Activated B cell treated with CpG ODN at 0.5 μM for 24 hours (primary cell): ENCODE data around the gene VSIG10L. TPM values are rescaled to one million over a fixed set of nuclear protein-coding genes. Genes with fewer than 3 reads are reported as not detected.

Experiments used
- ATAC-seq: fragments of 200-7000 bp; cut with Tn5 transposase; one replicate; pipeline ENCODE4 v1.10.0; 2021; ENCODE audit warnings: low read depth, mild to moderate bottlenecking, moderate library complexity
- CTCF ChIA-PET: fragments of 350-600 bp; sonication (Branson Sonifier 250); formaldehyde crosslinking; loops from one replicate; lab custom pipeline; 2021; ENCODE audit warnings: antibody characterized with exemption; lab: Charles Lee
- POLR2A ChIA-PET: fragments of 350-600 bp; sonication (Branson Sonifier 250); formaldehyde crosslinking; loops from one replicate; lab custom pipeline; 2021; ENCODE audit warnings: antibody characterized with exemption; lab: Charles Lee
- DNase-seq: peaks from one replicate; pipeline ENCODE4 v3.0.0; 2022
- H3K27ac Mint-ChIP-seq: one replicate; pipeline ENCODE4 v1.8.0; 2020; ENCODE audit warnings: mixed read lengths
- H3K27me3 Mint-ChIP-seq: one replicate; pipeline ENCODE4 v1.8.0; 2021; ENCODE audit warnings: mixed read lengths
- H3K36me3 Mint-ChIP-seq: one replicate; pipeline ENCODE4 v1.8.0; 2021; ENCODE audit warnings: low read depth, mixed read lengths
- H3K4me1 Mint-ChIP-seq: one replicate; pipeline ENCODE4 v1.8.0; 2021; ENCODE audit warnings: mixed read lengths
- H3K4me3 Mint-ChIP-seq: one replicate; pipeline ENCODE4 v1.8.0; 2020; ENCODE audit warnings: mild to moderate bottlenecking, mixed read lengths
- H3K9me3 Mint-ChIP-seq: one replicate; pipeline ENCODE4 v1.8.0; 2020; ENCODE audit warnings: mixed read lengths
- intact Hi-C: fragments of 100-400 bp; cut with micrococcal nuclease; formaldehyde crosslinking; loops from one replicate; pipeline ENCODE4 v1.15.1; 2024
- total RNA-seq: library from RNA; stranded (reverse); gene quantifications from 2 replicates; pipeline ENCODE4 v1.2.3, GENCODE V29; 2022
- TF ChIP-seq, protein P1 (sequence below): fragments of 200-600 bp; IDR thresholded peaks from one replicate; pipeline ENCODE4 v1.8.0; 2022; ENCODE audit warnings: antibody characterized with exemption, mild to moderate bottlenecking

Gene VSIG10L
- total RNA-seq, result 0.95 and 0.98 TPM in 2 replicates

DNA sequence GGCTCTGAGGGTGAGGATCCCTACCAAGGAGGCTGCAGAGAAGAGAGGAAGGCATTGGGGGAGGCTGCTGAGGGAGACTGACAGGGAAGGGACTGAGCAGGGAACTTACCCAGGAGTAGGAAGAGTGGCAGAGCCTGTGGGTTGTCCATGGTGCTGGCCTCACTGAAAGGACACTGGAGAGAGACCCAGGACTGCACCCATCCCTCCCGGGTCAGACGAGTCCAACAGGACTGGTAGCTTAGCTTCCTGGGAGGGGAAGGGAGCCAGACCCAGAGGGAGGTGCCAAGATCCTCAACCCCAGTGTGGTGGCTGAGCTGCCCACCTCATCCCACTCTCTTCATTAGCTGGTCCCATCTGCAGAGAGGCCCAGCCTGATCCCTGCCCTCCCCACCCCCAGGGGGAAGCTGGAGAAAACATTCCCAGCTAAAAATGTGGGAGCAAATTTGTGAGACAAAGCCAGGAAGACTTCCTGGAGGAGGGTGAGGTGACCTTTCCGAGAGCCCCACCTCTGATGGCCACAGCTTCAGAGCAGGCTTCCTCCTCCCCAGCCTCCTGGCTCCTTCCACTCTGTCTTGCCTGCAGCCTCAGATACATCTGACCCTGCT is at the start of gene VSIG10L:
VSIG10L (minus strand) TSS at position 164 of the 605 bp plus-strand sequence; CDS start at position 149, 15 bp downstream.
- ChIA-PET CTCF (interaction anchor here (0.7 to 2.1 kb wide), 2 partner anchors 75 to 80 kb away, joined by 3 to 5 read pairs; partner anchors contain the start of gene SIGLEC10), POLR2A (interaction anchor here (0.8 to 4.9 kb wide), 3 partner anchors 25 to 76 kb away, joined by 3 to 49 read pairs (median 3); partner anchors contain the start of gene SIGLEC10)
- intact Hi-C loops, result no loop called here
- TF ChIP-seq, protein P1, sequence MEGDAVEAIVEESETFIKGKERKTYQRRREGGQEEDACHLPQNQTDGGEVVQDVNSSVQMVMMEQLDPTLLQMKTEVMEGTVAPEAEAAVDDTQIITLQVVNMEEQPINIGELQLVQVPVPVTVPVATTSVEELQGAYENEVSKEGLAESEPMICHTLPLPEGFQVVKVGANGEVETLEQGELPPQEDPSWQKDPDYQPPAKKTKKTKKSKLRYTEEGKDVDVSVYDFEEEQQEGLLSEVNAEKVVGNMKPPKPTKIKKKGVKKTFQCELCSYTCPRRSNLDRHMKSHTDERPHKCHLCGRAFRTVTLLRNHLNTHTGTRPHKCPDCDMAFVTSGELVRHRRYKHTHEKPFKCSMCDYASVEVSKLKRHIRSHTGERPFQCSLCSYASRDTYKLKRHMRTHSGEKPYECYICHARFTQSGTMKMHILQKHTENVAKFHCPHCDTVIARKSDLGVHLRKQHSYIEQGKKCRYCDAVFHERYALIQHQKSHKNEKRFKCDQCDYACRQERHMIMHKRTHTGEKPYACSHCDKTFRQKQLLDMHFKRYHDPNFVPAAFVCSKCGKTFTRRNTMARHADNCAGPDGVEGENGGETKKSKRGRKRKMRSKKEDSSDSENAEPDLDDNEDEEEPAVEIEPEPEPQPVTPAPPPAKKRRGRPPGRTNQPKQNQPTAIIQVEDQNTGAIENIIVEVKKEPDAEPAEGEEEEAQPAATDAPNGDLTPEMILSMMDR, result no peak
- Mint-ChIP-seq H3K4me1 (peaks cover 54% of the 10 kb centered on the region), H3K36me3 (peaks cover 6% of the 10 kb centered on the region), H3K9me3 (no peaks in the 10 kb centered on the region), H3K4me3 (peak within 1 kb of the TSS; percentile 57), H3K27ac (peak within 1 kb of the TSS; percentile 65), H3K27me3 (no peaks in the 10 kb centered on the region)
- ATAC-seq, result no peak
- DNase-seq, result no peak

DNA sequence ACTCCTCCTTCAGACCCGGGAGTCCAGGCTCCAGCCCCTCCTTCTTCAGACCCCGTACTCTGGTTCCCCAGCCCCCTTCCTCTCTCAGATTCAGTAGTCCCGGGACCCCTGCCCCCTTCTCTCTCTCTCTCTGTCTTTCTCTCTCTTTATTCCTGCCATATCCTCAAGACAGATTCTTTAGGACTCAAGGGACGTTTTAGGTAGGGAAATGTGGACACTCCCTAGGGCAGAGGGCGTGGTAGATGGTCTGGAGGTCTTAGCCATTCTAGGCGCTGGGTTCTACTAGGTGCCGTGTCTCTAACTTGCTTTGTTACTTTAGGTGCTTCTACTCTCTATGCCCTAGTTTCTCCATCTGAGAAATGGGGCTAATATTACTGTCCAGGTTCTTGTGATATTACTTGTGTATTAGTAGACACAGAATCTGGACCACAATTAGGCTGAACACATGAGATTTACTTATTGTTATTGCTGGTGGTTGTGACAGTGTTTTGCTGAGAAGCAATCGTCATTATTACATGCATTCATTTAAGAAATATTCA is 49.2 kb upstream of the VSIG10L start:
- DNase-seq (no peak), ATAC-seq (no peak)
- Mint-ChIP-seq H3K4me3 (no peak overlapping the region), H3K4me1 (peaks cover 31% of the 10 kb centered on the region), H3K27ac (peak overlapping the region; percentile 41), H3K36me3 (no peaks in the 10 kb centered on the region), H3K9me3 (no peaks in the 10 kb centered on the region), H3K27me3 (no peaks in the 10 kb centered on the region)
- TF ChIP-seq, protein P1, result no peak
- CTCF ChIA-PET, result no interaction called here
- POLR2A ChIA-PET, result interaction anchor here (1.0 kb wide), 1 partner anchor 23 kb away, joined by 3 read pairs; no protein-coding TSS in a partner anchor
- intact Hi-C loops, result no loop called here

DNA sequence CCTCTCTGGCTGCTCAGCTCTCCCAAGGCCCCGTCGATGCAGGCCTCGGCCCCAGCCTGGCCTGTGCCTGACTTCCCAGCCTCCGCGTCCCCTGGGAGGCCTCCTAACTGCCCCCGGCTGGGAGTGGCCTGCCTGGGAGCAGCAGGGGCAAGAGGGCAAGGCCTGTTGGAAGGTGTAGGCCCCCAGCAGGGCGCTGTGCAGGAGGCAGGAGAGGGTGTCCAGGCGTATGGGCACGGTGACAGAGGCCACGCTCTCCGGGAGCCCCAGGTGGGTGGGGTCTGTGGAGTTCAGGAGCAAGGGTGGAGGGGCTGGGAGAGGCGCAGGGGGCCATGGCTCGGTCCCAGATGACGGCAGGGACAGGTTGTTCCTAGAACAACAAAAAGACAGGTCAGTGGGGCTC is 47.2 kb upstream of the VSIG10L start:
- Mint-ChIP-seq H3K27me3 (no peaks in the 10 kb centered on the region), H3K9me3 (no peaks in the 10 kb centered on the region), H3K27ac (no peak overlapping the region), H3K4me3 (no peak overlapping the region), H3K36me3 (no peaks in the 10 kb centered on the region), H3K4me1 (peaks cover 14% of the 10 kb centered on the region)
- intact Hi-C loops, result no loop called here
- TF ChIP-seq, protein P1, result no peak
- ATAC-seq, result no peak
- DNase-seq, result no peak
- ChIA-PET POLR2A (no interaction called here), CTCF (interaction anchor here (0.6 kb wide), 1 partner anchor 47 kb away, joined by 3 read pairs; no protein-coding TSS in a partner anchor)

DNA sequence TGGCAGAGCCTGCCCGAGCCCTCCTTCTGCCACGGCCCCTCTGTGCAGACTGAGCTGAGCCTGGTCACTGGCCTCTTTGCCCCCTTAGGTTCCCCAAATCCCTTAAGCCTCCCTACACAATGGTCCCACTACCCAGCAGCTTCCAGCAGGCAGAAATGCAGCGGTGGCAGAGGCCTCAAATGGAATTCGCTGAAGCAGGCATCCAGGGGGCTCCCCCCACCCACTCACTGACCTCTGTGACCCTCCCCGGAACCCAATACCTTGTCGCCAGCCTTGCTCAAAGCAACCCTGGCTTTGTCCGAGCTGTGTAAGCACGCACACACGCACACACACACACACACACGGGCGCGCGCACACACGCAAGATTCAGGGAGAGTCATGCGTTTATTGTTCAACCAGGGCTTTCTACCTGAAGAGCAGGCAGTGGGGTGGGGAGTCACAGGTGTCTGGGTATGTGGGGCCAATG is 46.0 kb upstream of the VSIG10L start, which contains the start of gene LIM2:
LIM2 (minus strand) TSS at position 51 of the 466 bp plus-strand sequence. CDS start 531 bp downstream, outside the sequence.
- DNase-seq (no peak), ATAC-seq (no peak)
- intact Hi-C loops, result no loop called here
- peak within 1 kb of the TSS; percentile 1 for H3K27ac Mint-ChIP-seq
- ChIA-PET CTCF (no interaction called here), POLR2A (no interaction called here)
- H3K4me1 Mint-ChIP-seq, result peaks cover 9% of the 10 kb centered on the region
- H3K4me3 Mint-ChIP-seq, result no peak within 1 kb of the TSS
- no peaks in the 10 kb centered on the region for H3K36me3 Mint-ChIP-seq
- no peaks in the 10 kb centered on the region for H3K27me3 Mint-ChIP-seq
- no peaks in the 10 kb centered on the region for H3K9me3 Mint-ChIP-seq
- TF ChIP-seq, protein P1, result no peak

DNA sequence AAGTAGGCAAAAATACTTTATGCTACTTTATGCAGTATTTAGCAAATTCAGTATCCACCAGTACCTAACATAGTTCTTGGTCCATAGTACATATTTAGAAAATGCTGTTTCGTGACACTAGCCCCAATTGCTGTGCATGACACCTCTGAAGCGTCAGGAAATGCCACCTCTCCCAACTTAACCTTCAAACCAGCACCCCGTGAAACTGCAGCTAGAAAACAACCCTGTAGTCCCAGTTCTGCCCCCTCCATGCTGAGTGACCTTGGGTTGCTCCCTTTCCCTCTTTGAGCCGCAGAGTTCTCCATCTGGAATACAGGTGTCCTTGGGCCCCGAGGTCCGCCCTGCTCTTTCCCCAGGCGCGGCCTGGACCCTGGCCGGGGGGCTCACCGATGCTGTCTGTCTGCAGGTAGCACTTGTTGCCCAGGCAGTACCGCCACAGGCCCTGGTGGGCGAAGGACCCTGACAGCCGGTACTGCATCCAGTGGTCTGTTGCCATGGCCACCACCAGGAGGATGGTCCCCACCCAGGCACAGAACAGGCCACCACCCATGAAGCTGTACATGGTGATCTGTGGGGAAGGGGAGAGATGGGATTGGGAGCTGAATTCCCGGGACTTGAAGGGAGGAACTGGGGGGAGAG is 45.1 kb upstream of the VSIG10L start:
- intact Hi-C loops, result no loop called here
- no peaks in the 10 kb centered on the region for H3K9me3 Mint-ChIP-seq
- ATAC-seq, result no peak
- no peaks in the 10 kb centered on the region for H3K36me3 Mint-ChIP-seq
- ChIA-PET POLR2A (no interaction called here), CTCF (no interaction called here)
- peaks cover 3% of the 10 kb centered on the region for H3K27me3 Mint-ChIP-seq
- peaks cover 7% of the 10 kb centered on the region for H3K4me1 Mint-ChIP-seq
- TF ChIP-seq, protein P1, result no peak
- no peak overlapping the region for H3K27ac Mint-ChIP-seq
- no peak overlapping the region for H3K4me3 Mint-ChIP-seq
- no peak for DNase-seq
